Adrenal gland (tissue), 12 donors: ENCODE results near the gene INVS. TPM values are rescaled to one million over a fixed set of nuclear protein-coding genes. Genes with fewer than 3 reads are reported as not detected.

Source experiments
- DNase-seq, 7 donors: peaks; one replicate each; pipeline ENCODE4 v3.0.0-alpha.2; 2019 to 2020
- H3K27ac ChIP-seq, 5 donors: fragments of 200-600 bp; sonication (generic) in 4 of 5; 1 replicate in 3 of 5; 2 replicates in 2 of 5; pipeline versions ENCODE4 v1.5.1 to v1.8.0; 2016 to 2020; ENCODE audit warnings: mild to moderate bottlenecking in 1 of 5
- H3K27me3 ChIP-seq: fragments of 200-600 bp; 2 replicates; pipeline ENCODE4 v1.8.0; 2021
- H3K36me3 ChIP-seq, 2 donors: fragments of 200-600 bp; replicated peaks in 1 of 2; 1 replicate in 1 of 2; 2 replicates in 1 of 2; pipeline versions ENCODE4 v1.5.1 to v1.8.0; 2018 to 2022
- H3K4me1 ChIP-seq, 2 donors: fragments of 200-600 bp; replicated peaks in 1 of 2; 1 replicate in 1 of 2; 2 replicates in 1 of 2; pipeline versions ENCODE4 v1.5.1 to v1.8.0; 2018 to 2021
- H3K4me3 ChIP-seq, 4 donors: fragments of 200-600 bp; sonication (generic) in 3 of 4; one replicate each; pipeline ENCODE4 v1.5.1; 2016 to 2018
- H3K9me3 ChIP-seq, 3 donors: fragments of 200-600 bp; sonication (generic) in 1 of 3; replicated peaks in 1 of 3; 1 replicate in 2 of 3; 2 replicates in 1 of 3; pipeline versions ENCODE4 v1.5.1 to v1.8.0; 2016 to 2021
- CTCF ChIP-seq, 6 experiments: fragments of 450-650 bp in 4 of 6; fragments of 200-600 bp in 2 of 6; sonication (generic) in 1 of 6; IDR thresholded peaks; 1 replicate in 5 of 6; 2 replicates in 1 of 6; pipeline versions ENCODE4 v1.5.1 to v1.8.0; 2016 to 2021; ENCODE audit warnings: antibody characterized with exemption in 6 of 6, mild to moderate bottlenecking in 2 of 6, moderate library complexity in 1 of 6
- POLR2A ChIP-seq, 2 donors: fragments of 450-650 bp; IDR thresholded peaks; one replicate each; pipeline ENCODE4 v1.6.1; 2017; ENCODE audit warnings: antibody characterized with exemption in 2 of 2, mild to moderate bottlenecking in 2 of 2, moderate library complexity in 1 of 2
- WGBS, 4 donors: extraction: QIAGEN DNeasy Blood & Tissue Kit in 2 of 4; methylation state at CpG; one replicate each; pipeline versions ENCODE4 v1.1.5 to v1.1.7; 2013 to 2017; 5-methylcytosine and 5-hydroxymethylcytosine counted together
- intact Hi-C, 2 donors: fragments of 100-400 bp; cut with DNase I; formaldehyde crosslinking; loops; one replicate each; pipeline versions ENCODE4 v1.14.1 to v1.15.0; 2022 to 2023
- polyA plus RNA-seq, 3 donors: library from polyadenylated mRNA; stranded (reverse); fragments of 200-250 nt in 2 of 3; fragments of 350-450 nt in 1 of 3; fragmentation: Illumina TruSeq in 1 of 3; extraction: RNeasy Lipid Tissue Mini Kit (QIAGEN cat#74804) in 1 of 3; gene quantifications; one replicate each; pipeline ENCODE4 v1.2.3, GENCODE V29; 2013 to 2014
- small RNA-seq, 2 donors: library from RNA; depleted of rRNA; stranded (forward); fragments of <200 nt; gene quantifications; one replicate each; pipeline ENCODE3, GENCODE V24; 2016
- total RNA-seq, 9 donors: library from RNA; depleted of rRNA in 4 of 9; stranded (reverse); fragments of >200 nt in 4 of 9; fragments of 120-200 nt in 1 of 9; fragmentation: NEBNext Ultra II Directional in 1 of 9; extraction: Animal tissue kit (Norgen Biotek cat#: 25700) in 1 of 9; gene quantifications; one replicate each; pipeline versions ENCODE4 v1.1.0 to v1.2.4, GENCODE V29; 2013 to 2023
- donor health status: healthy with polysubstance abuse.
- donor health status: Bipolar disorder and iron deficiency.
- donor health status: DM: yes; HTN: yes; CAD: no.
- donor health status: DM: no; HTN: no; CAD: no.
- donor health status: DM: no; HTN: no; CAD: no.
- donor health status: DM: yes; HTN: yes; CAD: no.

INVS gene
- total and polyA plus RNA-seq, 12 donors, result 6.4 to 47.7 (median 24.4) TPM

DNA sequence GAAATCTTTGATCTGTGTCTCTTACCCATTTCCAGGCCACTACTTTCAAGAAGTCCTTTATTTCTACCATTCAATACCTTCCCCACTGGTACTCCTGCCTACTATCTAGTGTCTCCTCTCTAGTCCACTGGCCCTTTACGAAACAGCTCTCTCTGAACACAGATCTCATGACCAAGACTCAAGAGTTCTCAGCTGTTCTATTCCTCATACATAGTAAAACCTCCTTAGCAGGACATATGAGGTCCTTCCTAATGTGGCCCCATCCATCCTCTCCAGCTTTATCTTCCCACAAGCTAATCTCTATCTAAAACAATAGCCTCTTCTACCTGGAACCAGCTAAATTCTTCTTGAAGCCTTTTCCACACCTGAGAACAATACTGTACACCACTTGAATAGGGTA, 251.1 kb downstream of the INVS start:
- intact Hi-C loops, result loop anchor here (5.0 to 10.0 kb wide), 2 partner anchors 75 to 77 kb away; partner anchors contain the start of gene MSANTD3 (in 2 of the 2)
- H3K36me3 ChIP-seq, result no peaks in the 10 kb centered on the region
- no peak overlapping the region for H3K27ac ChIP-seq
- H3K9me3 ChIP-seq, result no peaks in the 10 kb centered on the region
- H3K4me1 ChIP-seq, result peaks cover 8 to 15% of the 10 kb centered on the region in 2 donors
- H3K27me3 ChIP-seq, result no peaks in the 10 kb centered on the region
- WGBS, 4 donors, result 90 to 100% (median 96%) methylated on average over 1 of the region's 1 CpG
- TF ChIP-seq CTCF (IDR thresholded peaks at IDR 0.05) (no peak), POLR2A (IDR thresholded peaks at IDR 0.05) (no peak)
- DNase-seq, result no peak
- no peak overlapping the region for H3K4me3 ChIP-seq

Small RNA genes within 50 kb of the gene (small RNA-seq; reads per million reads assigned to genes)
- gene RN7SL75P, result 0 reads per million in 2 donors

Other genes with a start within 250 kb of the INVS start
- gene STX17, start 192.6 kb upstream of the INVS start, total RNA-seq, result 10 to 100 TPM; 15.9 to 47.2 (median 32.7) TPM
- 10 to 100 TPM in 1 of 3 donors, 1 to 10 TPM in 2; 5.4 to 20.4 (median 8.5) TPM for gene STX17, start 192.6 kb upstream of the INVS start, polyA plus RNA-seq
- 10 to 100 TPM; 12.9 to 32.6 (median 20.4) TPM for gene ERP44, start 243 bp upstream of the INVS start, total RNA-seq
- 10 to 100 TPM; 14.2 to 43.7 (median 23.8) TPM for gene ERP44, start 243 bp upstream of the INVS start, polyA plus RNA-seq